COLO668 (cell line): ENCODE measurements around the gene RABGAP1.

Source experiments
- DNase-seq: peaks from one replicate; lab custom pipeline; 2025; ENCODE audit not compliant: unreplicated experiment; lab: John Stamatoyannopoulos, UW

RABGAP1 gene

GRCh38 chr9:123007269-123007668, 66.4 kb downstream of the RABGAP1 start:
- DNase-seq: no peak

DNA sequence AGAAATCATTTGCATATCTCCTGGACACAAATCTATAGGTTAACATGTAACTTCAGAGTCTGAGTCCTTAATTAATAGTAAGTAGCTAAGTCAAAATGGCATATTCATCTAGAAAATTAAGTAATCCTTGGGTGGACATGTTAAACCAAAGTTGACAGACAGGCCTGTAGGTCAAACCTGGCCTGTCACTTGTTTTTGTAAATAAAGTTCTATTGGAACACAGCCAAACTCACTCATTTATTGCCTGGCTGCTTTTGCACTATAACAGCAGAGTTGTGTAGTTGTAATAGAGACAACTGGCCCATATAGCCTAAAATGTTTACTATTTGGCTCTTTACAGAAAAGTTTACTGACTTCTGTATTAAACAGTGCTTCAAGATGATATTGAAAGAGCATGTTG, 68.1 kb downstream of the RABGAP1 start:
- DNase-seq: no peak

DNA sequence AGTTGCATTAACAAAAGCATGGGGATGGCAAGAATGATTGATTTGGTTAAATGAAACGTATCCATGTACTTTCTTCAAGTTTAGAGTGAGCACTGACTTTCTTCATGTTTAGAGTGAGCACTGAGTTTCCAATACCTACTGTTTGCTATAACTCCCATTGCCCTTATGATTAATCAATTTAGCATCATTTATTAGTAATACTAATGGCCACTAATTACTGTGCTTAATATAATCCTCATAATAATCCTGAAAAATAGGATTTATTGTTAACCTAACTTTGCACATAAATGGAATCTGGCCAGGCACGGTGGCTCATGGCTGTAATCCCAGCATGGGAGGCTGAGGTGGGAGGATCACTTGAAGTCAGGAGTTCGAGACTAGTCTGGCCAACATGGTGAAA, 70.6 kb downstream of the RABGAP1 start:
- DNase-seq: no peak

DNA sequence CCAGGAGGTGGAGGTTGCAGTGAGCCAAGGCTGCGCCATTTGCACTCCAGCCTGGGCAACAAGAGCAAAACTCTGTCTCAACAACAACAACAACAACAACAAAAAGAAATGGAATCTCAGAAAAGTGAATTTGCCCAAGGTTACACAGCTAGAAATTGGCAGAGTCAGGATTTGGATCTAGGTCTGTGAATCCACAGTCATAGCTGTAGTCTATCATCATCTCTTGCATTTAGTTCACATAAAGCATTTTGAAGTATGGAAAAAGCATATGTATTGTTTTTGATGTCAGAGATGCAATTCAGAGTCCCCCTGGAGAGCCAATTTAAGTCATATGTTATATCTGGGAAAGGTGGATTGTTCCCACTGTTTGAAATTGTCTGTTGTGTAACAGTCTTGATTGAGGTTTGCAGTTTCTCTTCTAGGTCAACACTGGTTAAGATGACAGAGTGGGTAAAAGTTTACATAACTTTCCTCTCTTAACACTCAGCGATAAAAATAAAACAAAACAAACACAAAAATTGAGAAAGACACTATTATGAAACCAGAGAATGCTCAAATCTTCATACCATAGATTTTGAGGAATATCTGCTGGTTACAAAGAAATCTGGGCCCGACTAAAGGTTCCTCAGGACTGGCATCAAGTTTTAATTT, 71.2 kb downstream of the RABGAP1 start:
- no peak for DNase-seq

DNA sequence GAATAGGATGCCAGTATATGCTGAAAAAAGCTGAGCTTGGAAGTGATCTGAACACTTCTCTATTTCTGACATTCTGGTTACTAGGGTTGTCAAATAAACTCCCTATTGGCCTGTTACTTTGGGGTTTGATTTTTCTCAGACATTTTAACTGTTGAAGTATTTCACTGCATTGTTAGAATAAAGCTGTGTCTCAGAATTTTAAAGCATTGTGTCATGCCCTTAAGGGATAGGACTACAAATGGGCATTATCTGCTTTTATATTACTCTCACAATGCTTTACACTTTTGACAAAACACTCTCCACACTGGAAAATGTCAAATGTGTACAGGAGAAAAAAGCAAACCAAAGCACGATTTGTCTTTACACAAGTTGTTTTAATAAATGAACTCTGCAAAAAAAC, 75.8 kb downstream of the RABGAP1 start:
- DNase-seq: no peak

GRCh38 chr9:123020796-123021195, 80.0 kb downstream of the RABGAP1 start:
- DNase-seq: no peak

DNA sequence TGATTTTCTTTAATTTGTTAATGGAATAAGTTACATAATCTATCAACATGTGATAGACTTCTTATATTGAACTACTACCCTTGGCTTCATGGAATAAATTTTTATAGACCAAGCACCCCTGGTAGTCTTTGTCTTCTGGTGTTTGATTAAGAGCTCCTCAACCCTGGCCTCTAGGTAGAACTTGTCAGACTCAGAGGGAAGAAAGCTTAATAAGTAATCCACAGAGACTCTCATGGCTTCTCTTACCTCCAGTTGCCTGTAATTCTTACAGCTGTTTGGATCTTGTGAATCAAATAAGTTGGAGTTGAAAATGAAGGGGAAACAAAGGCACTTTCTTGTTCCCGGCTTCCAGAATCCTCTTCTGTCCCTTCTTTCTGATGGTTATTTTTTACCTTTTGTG, 85.6 kb downstream of the RABGAP1 start:
- no peak for DNase-seq

DNA sequence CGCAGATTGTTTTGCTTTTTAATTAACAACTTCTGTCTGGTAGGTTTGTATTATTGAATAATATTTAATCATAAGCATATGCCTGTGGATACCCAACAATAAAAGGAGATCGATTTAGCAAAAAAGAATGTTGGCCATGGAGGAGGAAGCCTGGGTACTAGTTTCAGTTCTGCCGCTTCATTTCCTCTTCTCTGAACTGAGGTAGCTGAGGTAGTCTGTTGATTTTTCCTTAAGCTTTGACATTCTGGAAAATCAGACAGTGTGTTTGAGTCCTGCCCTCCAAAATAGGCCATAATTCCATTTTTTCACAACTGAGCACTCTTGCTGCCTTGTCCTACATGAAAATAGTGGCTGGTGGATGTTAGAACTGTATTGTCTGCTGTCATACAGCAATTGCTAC, 86.7 kb downstream of the RABGAP1 start:
- no peak for DNase-seq

DNA sequence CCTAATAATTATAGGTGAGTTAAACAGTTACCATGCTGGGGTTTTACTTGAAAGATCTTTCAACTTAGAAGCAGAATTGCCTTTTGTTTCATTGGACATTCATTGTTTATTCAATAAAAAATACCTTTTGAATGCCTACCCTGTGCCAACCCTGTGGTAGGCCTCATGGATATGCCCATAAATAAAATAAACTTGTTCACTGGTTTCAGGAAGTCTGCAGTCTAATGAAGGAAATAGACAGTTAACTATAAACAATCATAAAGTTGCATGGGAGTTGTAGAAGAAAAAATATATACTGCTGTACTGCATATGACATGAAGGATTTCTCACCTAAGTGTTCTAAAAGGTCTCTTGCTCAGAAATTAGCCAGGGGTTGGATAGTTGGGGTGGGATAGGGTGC, 87.3 kb downstream of the RABGAP1 start:
- DNase-seq: no peak

DNA sequence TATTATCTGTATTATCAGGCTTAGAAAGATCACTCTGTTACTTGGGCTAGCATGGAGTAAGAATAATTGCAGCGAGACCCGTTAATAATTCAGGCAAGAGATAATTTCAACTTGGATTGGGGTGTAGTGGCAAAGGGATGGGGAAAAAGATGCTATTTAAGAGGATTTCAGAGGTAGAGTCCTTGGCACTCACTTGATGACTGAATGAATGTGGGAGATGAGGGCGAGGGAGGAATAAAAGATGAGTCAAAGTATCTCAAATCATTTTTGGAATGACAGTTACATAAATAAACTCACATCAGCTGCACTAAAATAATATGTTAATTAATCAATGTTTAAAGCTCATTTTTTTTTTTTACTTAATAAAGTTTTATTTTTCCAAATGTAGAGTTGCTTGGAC, 88.2 kb downstream of the RABGAP1 start:
- DNase-seq: no peak

DNA sequence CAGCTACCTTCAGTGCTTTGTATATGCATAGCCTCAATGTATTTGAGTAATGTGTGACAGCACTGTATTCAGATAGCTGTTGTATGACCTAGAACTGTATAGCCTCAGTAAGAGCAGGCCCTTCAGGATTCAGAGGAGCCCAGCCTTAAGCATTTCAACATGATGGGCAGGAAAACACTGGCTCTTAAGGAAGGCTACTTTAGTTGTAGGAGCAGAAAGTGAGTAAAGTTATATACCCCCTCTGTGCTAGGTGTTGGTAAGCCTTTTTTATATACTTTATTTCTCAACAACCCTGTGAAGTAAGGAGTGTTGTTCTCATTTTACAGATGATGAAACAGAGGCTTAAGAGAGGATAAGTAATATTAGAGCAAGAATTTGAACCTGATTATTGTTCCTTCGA, 91.1 kb downstream of the RABGAP1 start:
- no peak for DNase-seq

DNA sequence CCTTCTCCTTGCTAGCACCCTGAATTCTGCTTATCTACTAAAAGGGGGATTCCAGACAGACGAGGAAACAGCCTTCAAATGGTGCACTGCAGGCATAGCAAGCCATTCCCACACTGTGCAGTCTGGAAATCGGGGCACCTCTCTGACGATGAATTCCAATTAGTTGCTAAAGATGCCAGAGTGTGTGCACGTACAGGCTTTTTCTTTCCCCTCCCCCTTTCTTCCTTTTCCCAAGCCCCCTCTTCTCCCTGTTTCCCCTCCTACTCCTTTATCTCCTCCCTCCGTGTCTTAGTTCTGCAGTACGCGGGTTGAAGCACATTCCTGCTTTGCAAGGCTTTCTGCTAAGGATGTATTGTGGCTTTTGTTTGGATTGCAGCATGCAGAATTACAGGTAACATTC, 92.5 kb downstream of the RABGAP1 start, which contains the start of gene GPR21:
GPR21 (plus strand) TSS at position 316 of the 400 bp plus-strand sequence. CDS start 900 bp downstream, outside the sequence.
- DNase-seq: no peak

GRCh38 chr9:123033864-123034601, 93.2 kb downstream of the RABGAP1 start:
- DNase-seq: no peak

GRCh38 chr9:123034881-123035510, 94.2 kb downstream of the RABGAP1 start:
- DNase-seq: no peak

GRCh38 chr9:123035791-123036190, 95.0 kb downstream of the RABGAP1 start:
- no peak for DNase-seq

DNA sequence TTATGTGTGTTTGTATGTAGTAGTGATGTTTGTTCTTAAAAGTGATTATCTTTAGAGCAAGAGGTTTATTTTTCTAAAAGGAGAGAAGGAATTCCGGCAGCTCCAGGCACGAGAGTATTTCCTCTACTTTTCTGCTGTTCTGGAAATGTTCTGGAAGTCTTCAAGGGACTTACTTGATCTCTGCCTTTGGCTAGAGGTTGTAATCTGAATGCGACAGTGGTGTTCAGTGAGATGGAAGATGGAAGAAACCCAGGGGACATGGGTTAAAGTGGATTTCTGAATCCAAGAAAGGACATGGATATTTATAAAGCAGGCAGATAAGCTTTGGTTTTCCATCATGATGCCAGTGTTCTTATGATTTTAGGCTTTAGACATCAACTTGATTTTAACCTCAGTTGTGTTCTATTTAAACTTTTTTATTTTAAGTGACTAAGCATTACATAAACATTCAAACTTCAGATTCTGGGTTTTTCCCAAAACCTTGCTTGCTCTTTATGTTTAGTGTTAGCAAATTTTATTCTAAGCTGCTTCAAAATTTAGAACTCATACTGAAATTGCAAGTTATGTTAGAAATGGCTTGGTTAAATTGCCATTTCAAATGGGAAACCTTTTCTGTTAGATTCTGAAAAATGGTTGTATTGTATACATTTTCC, 96.2 kb downstream of the RABGAP1 start:
- DNase-seq: no peak

- DNase-seq: no peak
Measured at GRCh38 chr9:123039617-123040219, 98.9 kb downstream of the RABGAP1 start.

GRCh38 chr9:123040801-123041200, 100.0 kb downstream of the RABGAP1 start:
- no peak for DNase-seq

DNA sequence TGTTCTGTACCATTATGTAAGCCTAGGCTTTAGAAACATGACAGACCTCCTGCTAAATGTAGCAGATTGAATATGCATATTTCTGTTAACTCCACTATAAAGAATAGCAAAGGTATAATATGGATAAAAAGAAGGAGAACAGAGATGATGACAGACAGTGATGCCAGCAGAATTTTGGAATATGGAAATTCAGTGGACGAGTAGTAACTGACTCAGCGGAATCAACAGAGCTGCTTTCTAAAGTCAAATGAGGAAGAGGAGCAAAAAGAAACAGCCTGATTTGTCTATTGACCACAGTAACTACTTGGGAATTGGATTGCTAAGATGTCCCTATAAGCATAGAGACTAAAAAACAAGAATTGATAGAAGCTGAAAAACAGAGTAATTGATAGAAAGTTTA, 100.7 kb downstream of the RABGAP1 start:
- no peak for DNase-seq

GRCh38 chr9:123043081-123043939, 102.5 kb downstream of the RABGAP1 start:
- DNase-seq: no peak
